Measurements from ENCODE around the gene LSP1. TPM values are rescaled to one million over a fixed set of nuclear protein-coding genes. Genes with fewer than 3 reads are reported as not detected.

Gene LSP1
- total RNA-seq, 1 donor from 2014 or later: 303 TPM

DNA sequence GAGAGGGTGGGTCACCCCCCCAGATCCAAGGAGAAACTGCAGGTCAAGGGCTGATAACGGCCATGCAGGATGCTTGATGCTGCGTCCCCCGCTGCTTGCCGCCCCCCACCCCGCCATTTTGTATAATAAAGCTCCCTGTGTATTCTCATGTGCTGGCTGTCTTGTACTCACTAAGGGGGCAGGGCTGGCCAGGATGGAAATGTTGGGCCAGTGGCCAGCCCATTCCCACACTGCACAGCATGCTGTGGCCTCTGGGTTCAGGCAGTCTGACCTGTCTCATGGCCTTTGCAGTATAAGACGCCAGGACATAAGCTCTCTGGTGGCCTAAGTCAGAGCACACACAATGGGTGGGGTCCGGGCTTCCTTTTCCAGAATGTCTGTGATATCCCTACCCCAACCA, 39.2 kb downstream of the LSP1 start:
- peaks cover 12% of the 10 kb centered on the region for H3K27me3 Mint-ChIP-seq
- peaks cover 27% of the 10 kb centered on the region for H3K4me1 Mint-ChIP-seq
- H3K36me3 Mint-ChIP-seq (ENCODE audit: low read depth): peaks cover 27% of the 10 kb centered on the region
- no peak overlapping the region for H3K4me3 Mint-ChIP-seq
- DNase-seq: no peak
- H3K9me3 Mint-ChIP-seq: peaks cover 15% of the 10 kb centered on the region
- intact Hi-C loops (cut with micrococcal nuclease): no loop called here
- H3K27ac Mint-ChIP-seq: no peak overlapping the region

DNA sequence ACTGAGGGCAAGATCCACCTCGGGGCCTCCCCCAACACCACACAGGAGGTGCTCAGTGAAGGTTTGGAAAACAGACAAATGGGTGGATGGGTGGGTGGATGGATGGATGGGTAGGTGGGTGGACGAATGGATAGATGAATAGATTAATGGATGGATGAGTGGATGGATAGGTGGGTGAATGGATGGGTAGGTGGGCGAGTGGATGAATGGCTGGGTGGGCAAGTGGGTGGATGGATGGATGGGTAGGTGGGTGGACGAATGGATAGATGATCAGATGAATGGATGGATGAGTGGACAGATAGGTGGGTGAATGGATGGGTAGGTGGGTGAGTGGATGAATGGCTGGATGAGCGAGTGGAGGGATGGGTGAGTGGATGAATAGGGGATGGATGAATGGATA, 39.7 kb downstream of the LSP1 start:
- no peak overlapping the region for H3K4me3 Mint-ChIP-seq
- peaks cover 15% of the 10 kb centered on the region for H3K27me3 Mint-ChIP-seq
- no peak for DNase-seq
- H3K36me3 Mint-ChIP-seq (ENCODE audit: low read depth): peaks cover 24% of the 10 kb centered on the region
- peaks cover 15% of the 10 kb centered on the region for H3K9me3 Mint-ChIP-seq
- H3K27ac Mint-ChIP-seq: peak overlapping the region; percentile 20
- peaks cover 27% of the 10 kb centered on the region for H3K4me1 Mint-ChIP-seq
- intact Hi-C loops (cut with micrococcal nuclease): no loop called here

DNA sequence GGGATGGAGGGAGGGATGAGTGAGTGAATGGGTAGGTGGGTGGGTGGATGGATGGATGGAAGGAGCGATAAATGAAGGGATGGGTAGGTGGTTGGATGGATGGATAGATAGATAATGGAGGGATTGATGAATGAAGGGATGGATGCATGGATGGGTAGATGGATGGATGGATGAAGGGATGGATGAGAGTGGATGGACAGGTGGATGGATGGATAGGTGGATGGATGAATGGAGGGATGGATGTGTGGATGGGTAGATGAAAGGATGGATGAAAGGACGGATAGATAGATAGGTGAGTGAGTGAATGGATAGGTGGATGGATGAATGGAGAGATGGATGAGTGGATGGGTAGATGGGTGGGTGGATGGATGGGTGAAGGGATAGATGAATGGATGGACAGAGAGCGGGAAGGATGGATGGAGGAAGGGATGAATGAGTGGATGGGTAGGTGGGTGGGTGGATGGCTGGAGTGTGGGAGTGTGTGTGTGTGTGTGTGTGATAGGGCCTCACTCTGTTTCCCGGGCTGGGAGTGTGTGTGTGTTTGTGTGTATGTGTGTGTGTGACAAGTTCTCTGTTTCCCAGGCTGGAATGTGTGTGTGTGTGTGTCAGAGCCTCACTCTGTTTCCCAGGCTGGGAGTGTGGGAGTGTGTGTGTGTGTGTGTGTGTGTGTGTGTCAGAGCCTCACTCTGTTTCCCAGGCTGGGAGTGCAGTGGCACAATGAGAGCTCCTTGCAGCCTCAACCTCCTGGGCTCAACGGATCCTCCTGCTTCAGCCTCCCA, 40.9 kb downstream of the LSP1 start:
- H3K4me1 Mint-ChIP-seq: peaks cover 15% of the 10 kb centered on the region
- no peak for DNase-seq
- no peak overlapping the region for H3K4me3 Mint-ChIP-seq
- peak overlapping the region; percentile 69 for H3K27ac Mint-ChIP-seq
- peaks cover 15% of the 10 kb centered on the region for H3K9me3 Mint-ChIP-seq
- H3K27me3 Mint-ChIP-seq: peaks cover 20% of the 10 kb centered on the region
- H3K36me3 Mint-ChIP-seq (ENCODE audit: low read depth): peaks cover 16% of the 10 kb centered on the region
- intact Hi-C loops (cut with micrococcal nuclease): loop anchor here (1.0 kb wide), 1 partner anchor 46 kb away; no protein-coding TSS in a partner anchor

DNA sequence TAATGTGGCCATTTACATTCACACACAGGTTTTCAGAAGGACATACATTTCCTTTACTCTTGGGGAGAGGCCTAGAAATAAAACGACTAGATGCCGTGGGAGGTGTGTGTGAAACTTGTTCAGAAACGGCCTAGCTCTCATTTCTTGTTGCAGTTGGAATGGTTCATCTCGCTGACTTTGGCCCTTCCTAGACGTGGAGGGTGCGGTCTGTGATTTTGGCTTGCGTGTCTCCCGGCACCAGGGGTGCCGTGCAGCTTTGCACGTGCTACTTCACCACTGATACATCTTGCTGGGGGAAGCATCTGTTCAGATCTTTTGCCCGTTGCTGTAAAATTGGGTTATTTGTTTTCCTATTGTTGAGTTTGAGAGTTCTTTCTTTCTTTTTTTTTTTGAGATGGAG, 41.9 kb downstream of the LSP1 start:
- no peak for DNase-seq
- Mint-ChIP-seq H3K4me1 (peaks cover 12% of the 10 kb centered on the region), H3K36me3 (ENCODE audit: low read depth) (peaks cover 12% of the 10 kb centered on the region), H3K4me3 (no peak overlapping the region), H3K27ac (no peak overlapping the region), H3K27me3 (peaks cover 27% of the 10 kb centered on the region), H3K9me3 (peaks cover 15% of the 10 kb centered on the region)
- intact Hi-C loops (cut with micrococcal nuclease): loop anchor here (1.0 kb wide), 1 partner anchor 45 kb away; no protein-coding TSS in a partner anchor

DNA sequence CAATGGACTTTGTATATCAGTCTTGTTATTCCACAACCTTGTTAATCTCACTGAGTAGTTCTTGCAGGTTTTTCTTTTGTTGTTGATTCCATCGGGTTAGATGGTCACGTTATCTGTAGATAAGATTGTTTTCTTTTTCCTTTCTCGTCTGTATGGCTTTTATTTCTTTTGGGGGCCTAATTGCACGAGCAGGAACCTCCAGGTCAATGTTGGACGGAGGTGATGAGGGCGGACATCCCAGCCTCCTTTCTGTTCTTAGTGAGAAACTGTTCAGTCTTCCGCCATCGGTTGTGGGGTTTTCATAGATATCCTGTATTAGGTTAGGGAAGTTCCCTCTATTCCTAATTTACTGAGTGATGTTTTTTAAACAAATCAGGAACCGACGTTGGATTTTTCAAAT, 43.6 kb downstream of the LSP1 start:
- Mint-ChIP-seq H3K36me3 (ENCODE audit: low read depth) (peaks cover 12% of the 10 kb centered on the region), H3K27me3 (peaks cover 33% of the 10 kb centered on the region), H3K9me3 (peaks cover 15% of the 10 kb centered on the region), H3K27ac (no peak overlapping the region), H3K4me1 (peaks cover 10% of the 10 kb centered on the region), H3K4me3 (no peak overlapping the region)
- DNase-seq: no peak
- intact Hi-C loops (cut with micrococcal nuclease): no loop called here

DNA sequence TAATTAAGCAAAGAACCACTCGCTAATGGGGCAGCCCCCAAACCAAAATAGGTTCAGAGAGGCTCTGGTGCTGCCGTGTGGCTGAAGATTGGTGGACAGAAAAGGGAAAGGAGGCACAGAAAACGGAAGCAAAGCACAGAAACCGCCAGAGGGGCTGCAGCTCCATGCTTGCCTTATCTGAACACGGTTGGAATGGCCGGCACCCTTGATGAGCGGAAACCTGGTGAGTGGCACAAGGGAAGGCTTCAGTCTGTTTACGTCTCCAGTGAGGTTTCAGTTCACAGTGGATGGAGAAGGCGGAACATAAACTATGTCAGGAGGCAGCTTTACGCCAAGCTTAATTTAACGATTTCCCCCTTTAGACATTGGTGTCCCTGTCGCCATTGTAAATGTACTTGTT, 44.0 kb downstream of the LSP1 start:
- Mint-ChIP-seq H3K27me3 (peaks cover 33% of the 10 kb centered on the region), H3K4me3 (no peak overlapping the region), H3K9me3 (peaks cover 15% of the 10 kb centered on the region), H3K36me3 (ENCODE audit: low read depth) (peaks cover 11% of the 10 kb centered on the region), H3K4me1 (peaks cover 10% of the 10 kb centered on the region), H3K27ac (no peak overlapping the region)
- no peak for DNase-seq
- intact Hi-C loops (cut with micrococcal nuclease): no loop called here

DNA sequence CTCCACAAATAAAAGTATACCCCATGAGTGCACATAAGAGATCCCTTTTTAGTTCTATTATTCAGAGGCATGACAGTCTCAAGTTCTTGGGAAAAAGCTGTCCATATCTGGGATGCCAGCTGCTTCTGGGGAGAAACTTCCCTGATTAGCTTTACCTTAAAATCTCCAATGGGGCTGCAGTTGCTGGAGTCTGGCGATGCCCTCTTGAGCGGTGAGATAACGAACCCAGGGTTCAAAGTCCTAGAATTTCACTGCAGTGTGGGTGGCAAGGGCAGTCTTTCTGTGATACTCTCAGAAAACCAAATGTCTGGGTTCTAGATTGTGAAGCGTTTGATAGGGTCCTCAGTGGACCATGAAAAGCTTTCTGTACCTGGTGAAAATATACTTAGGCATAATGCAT, 46.2 kb downstream of the LSP1 start:
- H3K4me1 Mint-ChIP-seq: peaks cover 2% of the 10 kb centered on the region
- H3K9me3 Mint-ChIP-seq: no peaks in the 10 kb centered on the region
- H3K36me3 Mint-ChIP-seq (ENCODE audit: low read depth): no peaks in the 10 kb centered on the region
- H3K27me3 Mint-ChIP-seq: peaks cover 33% of the 10 kb centered on the region
- no peak overlapping the region for H3K27ac Mint-ChIP-seq
- no peak for DNase-seq
- H3K4me3 Mint-ChIP-seq: no peak overlapping the region
- intact Hi-C loops (cut with micrococcal nuclease): no loop called here

DNA sequence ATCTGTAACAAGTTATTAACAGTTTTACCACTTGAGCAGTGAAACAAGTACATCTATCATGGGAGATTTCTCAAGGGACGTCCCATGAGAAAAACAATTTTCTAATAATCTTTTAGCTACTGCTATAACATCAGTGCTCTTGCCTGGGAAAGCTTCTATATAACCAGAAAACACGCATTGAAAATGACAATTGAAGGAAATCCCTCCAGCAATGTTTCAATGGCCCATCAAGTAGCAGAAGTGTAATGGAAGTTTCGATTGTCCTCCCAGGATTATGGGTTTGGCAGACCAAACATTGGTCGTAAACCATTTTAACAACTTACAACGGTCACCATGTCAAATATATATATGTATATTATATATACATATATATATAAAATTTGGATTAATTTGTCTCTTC, 46.8 kb downstream of the LSP1 start:
- Mint-ChIP-seq H3K9me3 (no peaks in the 10 kb centered on the region), H3K27me3 (peaks cover 33% of the 10 kb centered on the region), H3K4me3 (no peak overlapping the region), H3K4me1 (peaks cover 2% of the 10 kb centered on the region), H3K36me3 (ENCODE audit: low read depth) (no peaks in the 10 kb centered on the region), H3K27ac (no peak overlapping the region)
- intact Hi-C loops (cut with micrococcal nuclease): no loop called here
- DNase-seq: no peak

DNA sequence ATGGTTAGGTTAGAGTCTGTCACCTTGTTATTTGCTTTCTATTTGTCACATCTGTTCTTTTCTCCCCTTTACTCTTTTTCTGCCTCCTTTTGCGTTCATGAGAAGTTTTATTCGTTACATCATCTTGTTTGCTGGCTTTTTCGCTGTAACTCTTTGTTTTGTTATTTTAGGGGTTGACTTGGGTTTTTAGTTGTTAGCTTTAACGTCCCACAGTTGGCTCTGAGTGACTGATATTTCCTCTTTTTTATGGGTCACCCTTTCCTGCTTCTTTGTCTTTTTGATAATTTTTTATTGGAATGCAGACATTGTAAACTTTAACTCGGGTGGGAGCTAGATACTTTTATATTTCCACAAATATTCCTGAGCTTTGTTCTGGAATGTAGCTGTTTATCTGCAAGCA, 53.3 kb downstream of the LSP1 start:
- Mint-ChIP-seq H3K27me3 (peaks cover 11% of the 10 kb centered on the region), H3K4me3 (no peak overlapping the region), H3K36me3 (ENCODE audit: low read depth) (no peaks in the 10 kb centered on the region), H3K9me3 (no peaks in the 10 kb centered on the region), H3K27ac (no peak overlapping the region), H3K4me1 (no peaks in the 10 kb centered on the region)
- intact Hi-C loops (cut with micrococcal nuclease): no loop called here
- DNase-seq: no peak

DNA sequence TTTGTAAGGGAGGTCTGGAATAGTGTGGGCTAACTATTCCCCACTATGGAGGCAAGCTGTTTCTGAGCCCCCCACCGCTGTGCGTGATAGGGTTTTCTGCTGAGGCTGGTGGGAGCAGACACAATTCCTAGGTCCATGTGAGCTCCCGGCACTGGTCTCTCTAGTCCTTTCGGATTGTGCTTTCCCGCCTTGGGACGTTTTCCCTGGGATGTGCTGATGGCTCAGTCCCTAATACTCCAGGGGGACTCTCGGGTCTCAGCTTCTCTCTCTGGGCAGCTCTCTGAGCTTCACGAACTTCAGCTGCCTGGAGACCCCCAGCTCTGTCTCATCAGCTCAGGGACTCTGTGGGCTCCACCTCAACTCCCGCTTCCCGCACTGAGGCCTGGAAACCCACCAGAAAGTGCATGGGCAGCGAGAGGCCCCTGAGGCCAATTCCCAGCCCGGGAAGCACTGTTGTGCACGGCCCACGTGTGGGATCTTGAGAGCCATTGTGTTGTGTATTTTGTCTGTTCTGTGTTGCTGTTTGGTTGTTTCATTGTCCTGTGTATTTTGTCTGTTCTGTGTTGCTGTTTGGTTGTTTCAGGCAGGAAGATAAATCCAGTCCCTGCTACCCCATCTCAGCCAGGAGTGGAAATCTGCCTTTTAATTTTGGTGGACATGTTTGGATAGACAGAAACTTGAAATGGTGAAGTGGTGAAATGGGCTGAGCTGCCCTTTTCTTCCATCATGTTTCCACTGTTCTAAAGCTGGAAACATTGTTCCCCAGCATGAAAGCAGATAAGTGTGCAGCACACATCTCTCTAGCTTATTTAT, 53.9 kb downstream of the LSP1 start:
- Mint-ChIP-seq H3K4me1 (no peaks in the 10 kb centered on the region), H3K27ac (no peak overlapping the region), H3K36me3 (ENCODE audit: low read depth) (no peaks in the 10 kb centered on the region), H3K9me3 (no peaks in the 10 kb centered on the region), H3K4me3 (no peak overlapping the region), H3K27me3 (peaks cover 11% of the 10 kb centered on the region)
- intact Hi-C loops (cut with micrococcal nuclease): no loop called here
- DNase-seq: no peak

DNA sequence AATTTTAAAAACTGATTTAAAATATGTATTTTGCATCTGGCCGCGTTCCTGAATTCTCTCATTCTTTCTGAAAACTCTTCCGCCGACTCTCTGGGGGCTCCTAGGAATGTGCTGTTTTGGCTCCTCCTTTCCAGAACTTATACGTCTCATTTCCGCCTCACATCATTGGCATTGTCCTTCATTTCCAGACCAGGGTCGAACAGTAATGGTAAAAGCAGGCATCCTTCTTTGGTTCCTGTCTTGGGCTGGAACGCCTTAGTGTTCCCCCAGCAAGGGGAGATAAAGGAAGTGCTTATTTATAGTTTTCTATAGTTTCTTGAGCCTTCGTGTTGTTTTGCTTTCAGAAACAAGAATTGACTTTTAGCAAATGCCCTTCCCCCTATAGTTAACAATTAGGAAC, 55.7 kb downstream of the LSP1 start:
- Mint-ChIP-seq H3K27ac (no peak overlapping the region), H3K4me1 (no peaks in the 10 kb centered on the region), H3K4me3 (no peak overlapping the region), H3K9me3 (no peaks in the 10 kb centered on the region), H3K36me3 (ENCODE audit: low read depth) (no peaks in the 10 kb centered on the region), H3K27me3 (peaks cover 11% of the 10 kb centered on the region)
- intact Hi-C loops (cut with micrococcal nuclease): no loop called here
- DNase-seq: no peak

DNA sequence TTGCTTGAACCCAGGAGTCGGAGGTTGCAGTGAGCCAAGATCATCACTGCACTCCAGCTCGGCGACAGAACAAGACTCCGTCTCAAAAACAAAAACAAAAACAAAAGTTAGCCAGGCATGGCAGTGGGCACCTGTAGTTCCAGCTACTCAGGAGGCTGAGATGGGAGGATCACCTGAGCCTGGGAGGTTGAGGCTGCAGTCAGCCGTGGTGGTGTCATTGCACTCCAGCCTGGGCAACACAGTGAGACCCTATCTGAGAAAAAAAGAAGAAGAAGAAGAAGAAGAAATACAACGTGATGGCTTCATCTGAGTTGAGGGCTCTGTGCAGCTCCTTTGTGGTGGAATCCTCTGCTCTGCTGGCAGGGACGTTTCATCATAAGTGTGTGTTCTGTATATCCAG, 56.6 kb downstream of the LSP1 start:
- Mint-ChIP-seq H3K27me3 (peaks cover 11% of the 10 kb centered on the region), H3K4me3 (no peak overlapping the region), H3K27ac (no peak overlapping the region), H3K36me3 (ENCODE audit: low read depth) (no peaks in the 10 kb centered on the region), H3K4me1 (no peaks in the 10 kb centered on the region), H3K9me3 (no peaks in the 10 kb centered on the region)
- intact Hi-C loops (cut with micrococcal nuclease): no loop called here
- no peak for DNase-seq

DNA sequence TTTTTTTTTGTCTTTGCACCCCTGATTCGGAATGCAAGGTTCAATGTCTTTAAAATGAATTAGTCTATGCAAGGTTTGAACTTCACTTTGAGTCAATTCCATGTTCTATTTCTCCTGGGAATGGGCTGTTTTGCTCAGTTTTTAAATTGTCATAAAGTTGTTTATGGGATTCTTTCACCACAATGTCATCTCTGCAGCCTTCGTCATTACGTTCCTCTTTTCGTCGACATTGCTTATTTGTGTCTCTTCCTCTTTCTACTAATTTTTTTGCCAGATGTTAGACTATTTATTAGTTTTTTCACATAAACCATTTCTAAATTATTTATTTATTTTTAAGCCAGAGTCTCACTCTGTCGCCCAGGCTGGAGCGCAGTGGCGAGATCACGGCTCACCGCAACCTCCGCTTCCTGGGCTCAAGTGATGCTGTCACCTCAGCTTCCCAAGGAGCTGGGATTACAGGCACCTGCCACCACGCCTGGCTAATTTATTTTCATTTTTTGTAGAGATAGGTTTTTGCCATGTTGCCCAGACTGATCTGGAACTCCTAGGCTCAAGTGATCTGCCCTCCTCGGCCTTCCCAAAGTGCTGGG, 59.5 kb downstream of the LSP1 start:
- Mint-ChIP-seq H3K27me3 (peaks cover 4% of the 10 kb centered on the region), H3K27ac (no peak overlapping the region), H3K4me3 (no peak overlapping the region), H3K36me3 (ENCODE audit: low read depth) (peaks cover 2% of the 10 kb centered on the region), H3K4me1 (peaks cover 3% of the 10 kb centered on the region), H3K9me3 (peaks cover 7% of the 10 kb centered on the region)
- no peak for DNase-seq
- intact Hi-C loops (cut with micrococcal nuclease): no loop called here
